NCI-H345 treated with DMSO at 0.1 percent for 48 hours (cell line): ENCODE results near the gene NCOA3.
"Not testable (repeated sequence)": the region's sequence is repeated elsewhere in the genome, so short reads cannot be mapped to it uniquely, and the experiment has no call there.

ENCODE experiments used
- DNase-seq: peaks from one replicate; lab custom pipeline; 2025; ENCODE audit not compliant: unreplicated experiment; lab: John Stamatoyannopoulos, UW

NCOA3 gene

GRCh38 chr20:47500082-47500481, 1.6 kb upstream of the NCOA3 start:
- not testable (repeated sequence) for DNase-seq

- no peak for DNase-seq
These were observed 1.1 kb upstream of the NCOA3 start for GRCh38 chr20:47500554-47500953.

- no peak for DNase-seq
These were observed 588 bp upstream of the NCOA3 start for GRCh38 chr20:47501116-47501481.

- DNase-seq: peak; percentile 54
These were observed 868 bp downstream of the NCOA3 start for GRCh38 chr20:47502271-47503239.

- DNase-seq: no peak
These were observed 2.0 kb downstream of the NCOA3 start for GRCh38 chr20:47503685-47504084.

- no peak for DNase-seq
These were observed 4.6 kb downstream of the NCOA3 start for GRCh38 chr20:47506335-47506734.

- no peak for DNase-seq
These were observed 5.2 kb downstream of the NCOA3 start for GRCh38 chr20:47506850-47507249.

- not testable (repeated sequence) for DNase-seq
These were observed 5.7 kb downstream of the NCOA3 start for GRCh38 chr20:47507275-47507981.

- no peak for DNase-seq
These were observed 6.6 kb downstream of the NCOA3 start for GRCh38 chr20:47508278-47508677.

GRCh38 chr20:47509104-47509661, 7.5 kb downstream of the NCOA3 start:
- DNase-seq: no peak

- no peak for DNase-seq
These were observed 8.0 kb downstream of the NCOA3 start for GRCh38 chr20:47509685-47510084.

GRCh38 chr20:47515843-47516242, 14.2 kb downstream of the NCOA3 start:
- no peak for DNase-seq

GRCh38 chr20:47521059-47521808, 19.5 kb downstream of the NCOA3 start:
- DNase-seq: no peak

- DNase-seq: no peak
These were observed 22.5 kb downstream of the NCOA3 start for GRCh38 chr20:47524015-47524784.

GRCh38 chr20:47527004-47527800, 25.5 kb downstream of the NCOA3 start:
- DNase-seq: no peak

- DNase-seq: no peak
These were observed 28.2 kb downstream of the NCOA3 start for GRCh38 chr20:47529840-47530239.

GRCh38 chr20:47531458-47531857, 29.8 kb downstream of the NCOA3 start:
- no peak for DNase-seq

- DNase-seq: no peak
These were observed 30.3 kb downstream of the NCOA3 start for GRCh38 chr20:47532002-47532401.

- no peak for DNase-seq
These were observed 31.9 kb downstream of the NCOA3 start for GRCh38 chr20:47533518-47534062.
